GM12892 (cell line): ENCODE results near the gene PRR16.
"Not testable (repeated sequence)": the region's sequence is repeated elsewhere in the genome, so short reads cannot be mapped to it uniquely, and the experiment has no call there.

Source experiments
- POLR2A ChIP-seq: IDR thresholded peaks from 2 replicates; pipeline ENCODE4 v1.6.1; 2011; ENCODE audit warnings: low read depth, low read length, control low read depth
- POLR2AphosphoS5 ChIP-seq: IDR thresholded peaks from 2 replicates; pipeline ENCODE4 v1.6.1; 2011; ENCODE audit warnings: low read depth, low read length, control low read depth
- TAF1 ChIP-seq: IDR thresholded peaks from 2 replicates; pipeline ENCODE4 v1.6.1; 2011; ENCODE audit warnings: low read depth, mild to moderate bottlenecking, control low read depth, low read length, borderline replicate concordance

- not testable (repeated sequence) for TF ChIP-seq POLR2A, POLR2AphosphoS5, TAF1
These were observed 238.9 kb downstream of the PRR16 start for GRCh38 chr5:120702817-120703538.
